OCI-LY3 (cell line): ENCODE measurements around the gene PLCL1.

Experiments
- H2AFZ ChIP-seq: fragments of 200-600, 300-600 bp; shearing (Covaris generic); 2 replicates; pipeline ENCODE4 v1.6.0; 2014; ENCODE audit warnings: antibody characterized with exemption, low read depth, low read length
- H3K27ac ChIP-seq: fragments of 200-600, 300-600 bp; sonication (generic); 2 replicates; pipeline ENCODE4 v1.5.1; 2014; ENCODE audit warnings: mild to moderate bottlenecking, low read length, moderate library complexity, mixed read lengths
- H3K27me3 ChIP-seq: fragments of 200-600, 300-600 bp; sonication (generic); 2 replicates; pipeline ENCODE4 v1.6.1; 2014; ENCODE audit warnings: low read depth, low read length, mixed read lengths
- H3K36me3 ChIP-seq: fragments of 200-600, 300-600 bp; sonication (generic); replicated peaks from 2 replicates; pipeline ENCODE3; 2014; ENCODE audit warnings: low read depth, low read length, mixed read lengths
- H3K4me1 ChIP-seq: fragments of 300-600, 200-600 bp; sonication (generic); 2 replicates; pipeline ENCODE4 v1.6.1; 2014; ENCODE audit warnings: low read length, mixed read lengths
- H3K4me2 ChIP-seq: fragments of 200-600, 300-600 bp; sonication (generic); 2 replicates; pipeline ENCODE4 v1.6.1; 2014; ENCODE audit warnings: low read length, mixed read lengths
- H3K4me3 ChIP-seq: fragments of 300-600, 200-600 bp; sonication (generic); 2 replicates; pipeline ENCODE4 v1.5.1; 2014; ENCODE audit warnings: antibody characterized with exemption, mild to moderate bottlenecking, low read length, moderate library complexity
- H3K79me2 ChIP-seq: fragments of 300-600, 200-600 bp; shearing (Covaris generic); 2 replicates; pipeline ENCODE4 v1.6.1; 2014; ENCODE audit warnings: mild to moderate bottlenecking, low read length, mixed read lengths
- H3K9ac ChIP-seq: fragments of 300-600, 200-600 bp; shearing (Covaris generic); 2 replicates; pipeline ENCODE4 v1.6.0; 2014; ENCODE audit warnings: mild to moderate bottlenecking, low read length, moderate library complexity
- H3K9me3 ChIP-seq: fragments of 200-600, 300-600 bp; shearing (Covaris generic); 2 replicates; pipeline ENCODE4 v1.6.1; 2014; ENCODE audit warnings: low read length, mixed read lengths; ENCODE audit not compliant: insufficient read depth
- H4K20me1 ChIP-seq: fragments of 200-600, 300-600 bp; sonication (generic); 2 replicates; pipeline ENCODE4 v1.6.1; 2016; ENCODE audit warnings: low read length, mixed read lengths; ENCODE audit not compliant: insufficient read depth
- EZH2phosphoT487 ChIP-seq: fragments of 200-600 bp; shearing (Covaris generic); IDR thresholded peaks from 2 replicates; pipeline ENCODE4 v1.6.1; 2018; ENCODE audit warnings: antibody characterized with exemption, mixed run types, low read depth
- TF ChIP-seq, protein P1 (sequence below): fragments of 200-600, 300-600 bp; sonication (generic); IDR thresholded peaks from 2 replicates; pipeline ENCODE4 v1.5.1; 2014; ENCODE audit warnings: antibody characterized with exemption, low read length, low read depth

Gene PLCL1

DNA sequence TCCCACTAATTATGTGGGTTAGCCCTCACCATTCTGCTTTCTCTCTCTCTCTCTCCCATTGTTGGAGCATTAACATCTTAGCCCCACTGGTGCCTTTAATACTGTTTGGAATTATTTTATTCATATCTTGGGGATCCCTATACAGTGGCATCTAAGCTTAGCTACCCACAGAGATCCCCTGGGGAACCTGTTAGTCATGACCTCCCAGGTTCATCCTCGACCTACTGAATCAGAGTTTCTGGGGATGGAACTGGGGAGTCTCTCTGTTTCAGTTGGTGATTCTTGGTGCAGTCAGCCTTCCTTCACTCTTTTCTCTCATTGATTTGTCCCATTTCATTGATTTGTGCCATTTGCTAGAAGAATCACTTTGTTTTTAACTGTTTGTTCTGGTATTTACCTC lies 137.3 kb downstream of the PLCL1 start:
- Histone ChIP-seq H3K36me3 (no peaks in the 10 kb centered on the region), H3K4me1 (no peaks in the 10 kb centered on the region), H3K79me2 (no peaks in the 10 kb centered on the region)

DNA sequence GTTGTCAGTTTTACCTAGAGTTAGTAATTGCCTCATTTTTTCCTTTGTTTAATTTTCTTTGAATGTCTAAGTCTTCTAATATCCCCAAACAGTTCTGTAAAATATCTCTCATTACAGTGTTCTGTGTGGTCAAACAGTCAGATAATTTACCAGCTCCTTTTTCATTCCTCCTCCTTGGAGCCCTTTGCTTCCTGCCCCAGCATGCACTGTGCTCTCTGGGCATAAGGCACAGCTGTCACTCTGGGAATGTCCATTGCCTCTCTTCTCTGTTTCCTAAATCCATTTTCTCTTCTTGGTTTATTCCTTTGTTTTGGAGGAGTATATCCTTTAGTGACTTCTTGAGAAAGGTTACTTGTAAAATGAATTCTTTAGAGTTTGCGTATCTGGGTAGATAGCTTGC lies 139.3 kb downstream of the PLCL1 start:
- TF ChIP-seq, protein P1, sequence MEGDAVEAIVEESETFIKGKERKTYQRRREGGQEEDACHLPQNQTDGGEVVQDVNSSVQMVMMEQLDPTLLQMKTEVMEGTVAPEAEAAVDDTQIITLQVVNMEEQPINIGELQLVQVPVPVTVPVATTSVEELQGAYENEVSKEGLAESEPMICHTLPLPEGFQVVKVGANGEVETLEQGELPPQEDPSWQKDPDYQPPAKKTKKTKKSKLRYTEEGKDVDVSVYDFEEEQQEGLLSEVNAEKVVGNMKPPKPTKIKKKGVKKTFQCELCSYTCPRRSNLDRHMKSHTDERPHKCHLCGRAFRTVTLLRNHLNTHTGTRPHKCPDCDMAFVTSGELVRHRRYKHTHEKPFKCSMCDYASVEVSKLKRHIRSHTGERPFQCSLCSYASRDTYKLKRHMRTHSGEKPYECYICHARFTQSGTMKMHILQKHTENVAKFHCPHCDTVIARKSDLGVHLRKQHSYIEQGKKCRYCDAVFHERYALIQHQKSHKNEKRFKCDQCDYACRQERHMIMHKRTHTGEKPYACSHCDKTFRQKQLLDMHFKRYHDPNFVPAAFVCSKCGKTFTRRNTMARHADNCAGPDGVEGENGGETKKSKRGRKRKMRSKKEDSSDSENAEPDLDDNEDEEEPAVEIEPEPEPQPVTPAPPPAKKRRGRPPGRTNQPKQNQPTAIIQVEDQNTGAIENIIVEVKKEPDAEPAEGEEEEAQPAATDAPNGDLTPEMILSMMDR: no peak
- no peak for TF ChIP-seq EZH2phosphoT487

More for the DNA sequence above, 137.3 kb downstream of the PLCL1 start:
- Histone ChIP-seq H3K9me3 (no peaks in the 10 kb centered on the region), H3K4me3 (no peak overlapping the region), H3K27ac (no peak overlapping the region), H2AFZ (no peak overlapping the region), H3K4me2 (no peak overlapping the region), H3K27me3 (peaks cover 30% of the 10 kb centered on the region), H3K9ac (no peak overlapping the region), H4K20me1 (no peaks in the 10 kb centered on the region)
- TF ChIP-seq EZH2phosphoT487: no peak
- TF ChIP-seq, protein P1: no peak

DNA sequence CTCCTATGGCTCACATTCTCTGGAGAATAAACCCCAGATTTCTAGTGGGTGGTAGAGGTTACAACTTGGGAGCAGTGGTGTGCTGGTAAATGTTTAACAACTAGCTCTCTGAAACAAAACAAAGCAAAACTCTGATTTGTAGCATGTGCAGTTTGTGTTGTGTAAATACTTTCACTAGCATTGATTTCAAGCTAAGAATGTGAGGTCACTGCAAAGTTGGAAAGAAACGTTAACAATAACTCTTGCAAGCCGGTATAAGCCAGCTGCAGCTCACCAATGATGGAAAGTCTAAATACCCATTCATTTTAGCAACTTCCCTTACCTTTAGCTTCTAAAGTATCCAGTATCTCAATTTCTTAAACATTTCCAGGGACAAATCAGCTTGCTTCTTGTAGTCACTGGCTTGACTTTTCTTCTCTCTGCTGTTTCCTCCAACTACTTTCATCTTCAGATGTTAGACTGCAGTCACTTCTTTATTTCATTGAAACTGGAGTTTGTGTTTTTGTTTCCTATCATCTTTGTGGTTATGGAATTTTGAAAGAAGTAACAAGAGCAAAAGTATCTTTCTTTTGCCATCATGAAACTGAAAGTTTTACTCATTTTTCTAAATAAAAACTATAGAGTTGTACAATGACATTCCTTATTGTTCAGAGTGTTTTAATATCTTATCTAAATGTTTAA lies 140.2 kb downstream of the PLCL1 start:
- Histone ChIP-seq H3K4me1 (no peaks in the 10 kb centered on the region), H2AFZ (no peak overlapping the region), H3K27ac (no peak overlapping the region), H3K9me3 (no peaks in the 10 kb centered on the region), H4K20me1 (no peaks in the 10 kb centered on the region), H3K36me3 (no peaks in the 10 kb centered on the region), H3K4me3 (no peak overlapping the region), H3K4me2 (no peak overlapping the region), H3K9ac (no peak overlapping the region), H3K27me3 (peaks cover 46% of the 10 kb centered on the region), H3K79me2 (no peaks in the 10 kb centered on the region)
- TF ChIP-seq EZH2phosphoT487: no peak
- TF ChIP-seq, protein P1: no peak

More for the DNA sequence above, 139.3 kb downstream of the PLCL1 start:
- H3K4me2 ChIP-seq: no peak overlapping the region
- no peaks in the 10 kb centered on the region for H3K4me1 ChIP-seq
- no peak overlapping the region for H3K4me3 ChIP-seq
- H3K27me3 ChIP-seq: peaks cover 38% of the 10 kb centered on the region
- H3K9me3 ChIP-seq: no peaks in the 10 kb centered on the region
- H3K27ac ChIP-seq: no peak overlapping the region
- no peaks in the 10 kb centered on the region for H3K79me2 ChIP-seq
- no peak overlapping the region for H3K9ac ChIP-seq
- no peaks in the 10 kb centered on the region for H3K36me3 ChIP-seq
- no peak overlapping the region for H2AFZ ChIP-seq
- no peaks in the 10 kb centered on the region for H4K20me1 ChIP-seq

DNA sequence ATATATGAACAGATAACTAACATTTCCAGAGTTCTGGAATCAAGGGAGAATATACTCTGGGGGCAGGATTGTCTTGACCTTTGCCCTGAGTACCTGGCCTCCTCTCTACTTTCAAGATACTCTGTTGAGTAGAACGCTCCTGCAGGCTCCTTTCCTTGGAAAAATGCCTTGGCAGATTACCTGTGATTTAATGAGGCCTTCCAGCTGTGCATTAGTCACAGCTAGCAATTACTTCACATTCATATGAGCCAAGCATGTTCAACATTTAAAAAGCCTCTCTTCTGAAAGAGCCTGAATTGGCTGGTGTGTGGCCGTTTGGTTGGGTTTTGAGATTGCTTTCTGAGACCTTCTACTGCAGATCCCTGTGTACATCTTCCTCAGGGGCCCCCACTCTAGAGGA lies 142.2 kb downstream of the PLCL1 start:
- no peak overlapping the region for H2AFZ ChIP-seq

More for the DNA sequence above, 142.2 kb downstream of the PLCL1 start:
- Histone ChIP-seq H3K36me3 (no peaks in the 10 kb centered on the region), H3K4me1 (no peaks in the 10 kb centered on the region), H3K79me2 (no peaks in the 10 kb centered on the region), H3K9me3 (no peaks in the 10 kb centered on the region), H3K9ac (no peak overlapping the region), H3K27me3 (peaks cover 64% of the 10 kb centered on the region), H4K20me1 (no peaks in the 10 kb centered on the region), H3K4me2 (no peak overlapping the region), H3K27ac (no peak overlapping the region), H3K4me3 (no peak overlapping the region)
- TF ChIP-seq, protein P1: no peak
- no peak for TF ChIP-seq EZH2phosphoT487
